Right lobe of liver (tissue), 4 donors: ENCODE data around the gene GLS2.

Source experiments
- POLR2A ChIP-seq: fragments of 450-650 bp; IDR thresholded peaks from one replicate; pipeline ENCODE4 v1.6.1; 2017; ENCODE audit warnings: antibody characterized with exemption, mild to moderate bottlenecking
- TF ChIP-seq, protein P1 (sequence below), 4 donors: fragments of 200-600 bp in 3 of 4; fragments of 450-650 bp in 1 of 4; IDR thresholded peaks; one replicate each; pipeline versions ENCODE4 v1.5.1 to v1.8.0; 2016 to 2022; ENCODE audit warnings: antibody characterized with exemption in 4 of 4, mild to moderate bottlenecking in 2 of 4
- donor health status: DM: no; HTN: no; CAD: no.
- donor health status: DM: no; HTN: no; CAD: no.
- donor health status: DM: no; HTN: yes; CAD: no.

- TF ChIP-seq, protein P1, sequence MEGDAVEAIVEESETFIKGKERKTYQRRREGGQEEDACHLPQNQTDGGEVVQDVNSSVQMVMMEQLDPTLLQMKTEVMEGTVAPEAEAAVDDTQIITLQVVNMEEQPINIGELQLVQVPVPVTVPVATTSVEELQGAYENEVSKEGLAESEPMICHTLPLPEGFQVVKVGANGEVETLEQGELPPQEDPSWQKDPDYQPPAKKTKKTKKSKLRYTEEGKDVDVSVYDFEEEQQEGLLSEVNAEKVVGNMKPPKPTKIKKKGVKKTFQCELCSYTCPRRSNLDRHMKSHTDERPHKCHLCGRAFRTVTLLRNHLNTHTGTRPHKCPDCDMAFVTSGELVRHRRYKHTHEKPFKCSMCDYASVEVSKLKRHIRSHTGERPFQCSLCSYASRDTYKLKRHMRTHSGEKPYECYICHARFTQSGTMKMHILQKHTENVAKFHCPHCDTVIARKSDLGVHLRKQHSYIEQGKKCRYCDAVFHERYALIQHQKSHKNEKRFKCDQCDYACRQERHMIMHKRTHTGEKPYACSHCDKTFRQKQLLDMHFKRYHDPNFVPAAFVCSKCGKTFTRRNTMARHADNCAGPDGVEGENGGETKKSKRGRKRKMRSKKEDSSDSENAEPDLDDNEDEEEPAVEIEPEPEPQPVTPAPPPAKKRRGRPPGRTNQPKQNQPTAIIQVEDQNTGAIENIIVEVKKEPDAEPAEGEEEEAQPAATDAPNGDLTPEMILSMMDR (IDR thresholded peaks at IDR 0.05), result no peak
- no peak for TF ChIP-seq POLR2A
These were observed 62.0 kb downstream of the GLS2 start for GRCh38 chr12:56425940-56426438.
